HEK293 (cell line): Measurements from ENCODE around the gene MT2A.

ENCODE experiments used
- CTCF ChIP-seq: fragments of 450-650 bp; formaldehyde crosslinking; IDR thresholded peaks from 2 replicates; pipeline ENCODE4 v1.5.1; 2016; ENCODE audit warnings: missing biosample characterization, missing genetic modification characterization
- ZNF274 ChIP-seq, 2 experiments: fragments of 200-500 bp in 1 of 2; fragments of 450-650 bp in 1 of 2; sonication (Bioruptor generic) in 1 of 2; formaldehyde crosslinking in 1 of 2; IDR thresholded peaks; 2 replicates each; pipeline versions ENCODE4 v1.5.1 to v1.6.1; 2014 to 2016; ENCODE audit warnings: borderline replicate concordance in 1 of 2, inconsistent platforms in 1 of 2, low read length in 1 of 2, missing biosample characterization in 1 of 2, missing genetic modification characterization in 1 of 2
- ZNF558 ChIP-seq: fragments of 450-650 bp; formaldehyde crosslinking; IDR thresholded peaks from 2 replicates; pipeline ENCODE4 v1.5.1; 2016; ENCODE audit warnings: missing biosample characterization, missing genetic modification characterization
- ZNF624 ChIP-seq: fragments of 450-650 bp; formaldehyde crosslinking; IDR thresholded peaks from 2 replicates; pipeline ENCODE4 v1.5.1; 2017; ENCODE audit warnings: missing biosample characterization, missing genetic modification characterization

GRCh38 chr16:56611281-56611833, 3.0 kb downstream of the MT2A start:
- no peak for TF ChIP-seq ZNF624
- no peak for TF ChIP-seq CTCF (tag by site-specific recombination)
- TF ChIP-seq ZNF274 (IDR thresholded peaks at IDR 0.05; ENCODE audit: low read length): no peak
- no peak for TF ChIP-seq ZNF274 (tag by site-specific recombination; IDR thresholded peaks at IDR 0.05; ENCODE audit: borderline replicate concordance)
- no peak for TF ChIP-seq ZNF558 (tag by site-specific recombination)
